HEK293 (cell line): Measurements from ENCODE around the gene IZUMO2.

Source experiments
- BCL11A ChIP-seq: fragments of 450-650 bp; formaldehyde crosslinking; IDR thresholded peaks from 2 replicates; pipeline ENCODE4 v1.5.1; 2016; ENCODE audit warnings: low read depth, missing biosample characterization, missing genetic modification characterization
- CTCF ChIP-seq: fragments of 450-650 bp; formaldehyde crosslinking; IDR thresholded peaks from 2 replicates; pipeline ENCODE4 v1.5.1; 2016; ENCODE audit warnings: missing biosample characterization, missing genetic modification characterization
- KLF1 ChIP-seq: fragments of 450-650 bp; formaldehyde crosslinking; IDR thresholded peaks from 2 replicates; pipeline ENCODE4 v1.5.1; 2016; ENCODE audit warnings: missing biosample characterization, missing genetic modification characterization
- PBX3 ChIP-seq: sonication (generic); formaldehyde crosslinking; IDR thresholded peaks from 2 replicates; pipeline ENCODE4 v1.8.1; 2022; ENCODE audit warnings: mild to moderate bottlenecking, moderate library complexity, missing genetic modification reagents
- REST ChIP-seq: fragments of 450-650 bp; formaldehyde crosslinking; IDR thresholded peaks from 2 replicates; pipeline ENCODE4 v1.5.1; 2016; ENCODE audit warnings: missing biosample characterization, missing genetic modification characterization
- TCF7L2 ChIP-seq: IDR thresholded peaks from 2 replicates; pipeline ENCODE4 v1.6.1; 2011; ENCODE audit warnings: low read depth, mild to moderate bottlenecking, inconsistent platforms, low read length, moderate library complexity, borderline replicate concordance
- YY1 ChIP-seq: fragments of 450-650 bp; formaldehyde crosslinking; IDR thresholded peaks from 2 replicates; pipeline ENCODE4 v1.5.1; 2018; ENCODE audit warnings: missing biosample characterization, missing genetic modification characterization
- ZNF174 ChIP-seq: fragments of 450-650 bp; formaldehyde crosslinking; IDR thresholded peaks from 2 replicates; pipeline ENCODE4 v1.5.0; 2017; ENCODE audit warnings: missing biosample characterization, mild to moderate bottlenecking, missing genetic modification characterization
- ZNF48 ChIP-seq: fragments of 450-650 bp; formaldehyde crosslinking; IDR thresholded peaks from 2 replicates; pipeline ENCODE4 v1.5.1; 2016; ENCODE audit warnings: missing biosample characterization, missing genetic modification characterization
- ZNF501 ChIP-seq: fragments of 450-650 bp; formaldehyde crosslinking; IDR thresholded peaks from 2 replicates; pipeline ENCODE4 v1.5.1; 2016; ENCODE audit warnings: missing biosample characterization, missing genetic modification characterization
- ZNF701 ChIP-seq: fragments of 450-650 bp; formaldehyde crosslinking; IDR thresholded peaks from 2 replicates; pipeline ENCODE4 v1.5.1; 2016; ENCODE audit warnings: missing biosample characterization, missing genetic modification characterization
- ZNF704 ChIP-seq: fragments of 450-650 bp; formaldehyde crosslinking; IDR thresholded peaks from 2 replicates; pipeline ENCODE4 v1.5.1; 2016; ENCODE audit warnings: missing biosample characterization, missing genetic modification characterization
- ZNF830 ChIP-seq: fragments of 450-650 bp; IDR thresholded peaks from 2 replicates; pipeline ENCODE4 v1.5.0; 2018; ENCODE audit warnings: missing biosample characterization, missing genetic modification characterization, low read depth, mild to moderate bottlenecking, moderate library complexity

GRCh38 chr19:50207730-50208129 lies 44.6 kb upstream of the IZUMO2 start:
- no peak for TF ChIP-seq ZNF501 (tag by site-specific recombination)
- TF ChIP-seq YY1: no peak
- TF ChIP-seq KLF1: no peak
- no peak for TF ChIP-seq REST
- no peak for TF ChIP-seq ZNF701 (tag by site-specific recombination)
- TF ChIP-seq BCL11A (tag by site-specific recombination): no peak
- TF ChIP-seq PBX3 (CRISPR knock-in tag): no peak
- no peak for TF ChIP-seq TCF7L2
- no peak for TF ChIP-seq ZNF174 (tag by site-specific recombination)
- TF ChIP-seq ZNF830 (tag by site-specific recombination): no peak
- TF ChIP-seq CTCF: no peak
- TF ChIP-seq ZNF48 (tag by site-specific recombination): no peak
- no peak for TF ChIP-seq ZNF704
